GM21717 (cell line): ENCODE results near the gene FZD4.
A peak's percentile ranks its signal among the peaks of the same experiment; 100 is the strongest.
"Not testable (repeated sequence)": the region's sequence is repeated elsewhere in the genome, so short reads cannot be mapped to it uniquely, and the experiment has no call there.

Source experiments
- ATAC-seq: cut with Tn5 transposase; IDR thresholded peaks from one replicate; pipeline ENCODE4 v1.9.1; 2021; ENCODE audit warnings: mild to moderate bottlenecking, moderate library complexity; ENCODE audit not compliant: unreplicated experiment

Gene FZD4

GRCh38 chr11:86955361-86956120, at the start of gene FZD4:
FZD4 (minus strand) TSS chr11:86955395; CDS start chr11:86955085, 310 bp downstream.
- peak; percentile 92 for ATAC-seq

- not testable (repeated sequence) for ATAC-seq
These were observed 49.1 kb upstream of the FZD4 start for GRCh38 chr11:87004281-87004680.

DNA sequence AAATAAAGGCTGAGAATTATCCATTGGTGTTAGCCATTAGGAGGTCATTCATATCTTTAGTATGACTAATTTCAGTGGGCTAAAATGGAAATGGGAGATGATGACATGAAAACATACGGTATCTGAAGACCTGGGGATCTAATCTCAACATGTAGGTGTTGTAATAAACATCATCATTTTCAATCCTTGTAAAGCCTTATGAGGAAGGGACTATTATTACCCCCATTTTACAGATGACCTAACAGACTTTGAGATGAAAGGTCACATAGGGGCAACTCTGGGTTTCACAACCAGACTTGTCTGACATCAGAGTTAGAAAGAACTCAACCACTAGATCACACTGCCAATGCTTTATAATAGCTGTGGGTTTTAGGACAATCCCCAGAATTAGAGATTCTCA, 47.7 kb upstream of the FZD4 start:
- no peak for ATAC-seq

DNA sequence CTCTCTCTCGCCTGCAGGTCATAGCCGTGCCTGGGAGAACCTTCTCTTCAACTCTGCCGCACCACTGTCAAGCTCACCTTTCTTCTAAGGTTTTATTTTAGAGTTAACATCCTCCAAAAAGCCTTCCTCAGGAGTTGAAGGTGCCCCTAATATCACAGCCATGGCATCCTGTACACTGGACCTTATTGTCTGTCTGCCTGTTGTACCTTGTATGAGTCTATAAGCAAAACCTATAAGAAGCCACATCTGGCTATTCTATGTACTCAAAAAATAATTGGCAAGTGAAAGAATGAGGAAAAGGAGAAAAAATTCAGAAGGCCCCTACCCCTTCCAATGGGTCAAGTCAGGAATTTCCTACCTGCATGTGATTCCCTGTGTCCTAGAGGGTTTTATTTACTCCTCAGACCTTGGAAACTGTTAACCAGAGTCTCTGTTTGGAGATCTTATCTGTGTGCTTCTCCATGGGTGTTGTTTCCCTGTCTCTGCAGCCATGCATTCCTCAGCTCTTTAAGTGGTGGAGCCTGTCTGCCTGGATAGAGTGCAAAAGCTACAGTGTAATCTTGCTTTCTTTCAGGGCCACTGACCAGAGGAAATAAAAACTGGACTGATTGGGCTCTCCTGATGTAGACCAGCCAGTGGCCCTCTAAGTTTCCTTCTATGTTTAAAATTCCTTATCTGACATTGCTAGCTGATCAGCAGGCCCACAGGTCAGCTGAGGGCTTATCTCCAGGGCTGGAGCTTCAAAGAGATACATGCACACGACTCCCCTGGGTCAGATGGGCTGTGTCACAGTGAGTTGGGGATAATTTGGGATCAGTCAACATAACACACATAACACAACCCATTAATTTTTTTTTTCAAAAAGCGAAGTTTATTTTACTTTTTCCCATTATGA, 44.9 kb upstream of the FZD4 start:
- ATAC-seq: no peak

DNA sequence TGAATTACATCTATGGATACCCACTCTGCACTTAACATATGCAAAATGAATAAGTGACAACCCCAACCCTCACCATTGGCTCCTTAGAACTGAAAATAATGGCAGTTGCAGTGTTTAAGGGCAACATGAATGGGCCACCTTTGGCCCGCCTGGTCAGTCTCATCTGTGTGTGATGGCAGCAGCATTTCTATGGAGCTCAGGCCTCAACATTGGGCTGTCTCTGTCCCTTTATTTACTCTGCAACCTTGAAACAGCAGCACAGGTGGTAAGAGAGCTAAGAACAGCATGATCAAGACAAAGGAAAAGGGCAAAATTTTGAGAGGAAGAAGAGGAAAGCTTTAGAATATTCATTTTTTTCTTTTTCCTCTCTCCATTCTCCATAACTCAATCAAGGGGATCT, 44.2 kb upstream of the FZD4 start:
- ATAC-seq: no peak

GRCh38 chr11:86996953-86997570, 41.9 kb upstream of the FZD4 start:
- ATAC-seq: no peak

- ATAC-seq: no peak
These were observed 37.8 kb upstream of the FZD4 start for GRCh38 chr11:86993031-86993430.

- not testable (repeated sequence) for ATAC-seq
These were observed 37.1 kb upstream of the FZD4 start for GRCh38 chr11:86992340-86992739.

DNA sequence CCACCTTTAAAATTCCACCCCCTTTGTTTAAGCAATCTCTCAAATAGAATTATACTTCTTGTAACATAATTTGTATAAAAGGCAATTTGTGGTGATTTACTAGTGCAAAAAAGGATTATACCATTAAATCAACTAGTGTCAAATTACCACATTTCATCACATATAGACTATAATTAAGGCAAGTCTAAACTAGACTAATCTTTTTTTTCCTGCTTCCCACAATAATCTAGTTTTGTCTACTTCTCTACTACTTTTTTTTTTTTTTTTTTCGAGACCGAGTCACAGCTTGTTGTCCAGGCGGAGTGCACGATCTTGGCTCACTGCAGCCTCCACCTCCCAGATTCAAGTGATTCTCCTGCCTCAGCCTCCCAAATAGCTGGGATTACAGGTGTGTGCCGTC, 36.1 kb upstream of the FZD4 start:
- ATAC-seq: no peak

DNA sequence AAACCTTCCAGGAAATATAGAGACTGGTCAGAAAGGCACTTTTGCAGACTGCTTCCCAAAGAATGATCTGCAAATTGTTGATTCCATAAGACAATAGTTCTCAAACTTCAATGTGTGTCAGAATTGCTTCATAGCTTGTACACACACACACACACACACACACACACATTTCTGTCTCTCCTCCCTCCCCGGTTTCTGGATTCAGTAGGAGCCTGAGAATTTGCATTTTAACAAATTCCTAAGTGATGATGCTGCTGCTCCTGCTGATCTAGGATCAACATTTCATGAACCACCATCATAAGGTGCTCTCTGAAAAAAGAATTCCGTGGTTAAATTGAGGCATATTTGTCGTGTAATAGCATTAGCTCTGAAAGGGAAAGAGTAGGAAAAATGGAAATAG, 35.3 kb upstream of the FZD4 start:
- no peak for ATAC-seq

- ATAC-seq: no peak
These were observed 34.8 kb upstream of the FZD4 start for GRCh38 chr11:86990031-86990430.

- no peak for ATAC-seq
These were observed 33.2 kb upstream of the FZD4 start for GRCh38 chr11:86988351-86988881.

GRCh38 chr11:86987679-86988078, 32.5 kb upstream of the FZD4 start:
- no peak for ATAC-seq

DNA sequence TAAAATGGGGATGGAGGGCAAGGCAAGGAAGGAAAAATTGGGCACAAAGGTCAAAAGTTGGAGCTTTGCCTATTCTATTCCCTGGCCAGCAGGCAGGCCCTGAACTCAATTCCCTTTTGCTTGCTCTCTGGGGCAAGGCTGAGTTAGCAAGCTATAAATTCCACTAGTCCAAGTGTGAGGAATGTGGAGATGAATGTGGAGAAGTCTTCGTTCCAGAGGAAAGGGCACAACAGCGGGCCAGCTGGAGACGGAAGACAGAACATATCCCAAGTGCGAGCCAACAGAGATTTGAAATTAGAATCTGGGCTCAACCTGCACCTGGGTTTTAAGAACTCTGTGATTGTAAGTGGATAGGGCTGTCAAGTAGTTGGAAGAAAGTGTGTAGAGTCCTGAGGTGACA, 29.5 kb upstream of the FZD4 start:
- ATAC-seq: no peak

GRCh38 chr11:86983021-86983488, 27.9 kb upstream of the FZD4 start:
- no peak for ATAC-seq

DNA sequence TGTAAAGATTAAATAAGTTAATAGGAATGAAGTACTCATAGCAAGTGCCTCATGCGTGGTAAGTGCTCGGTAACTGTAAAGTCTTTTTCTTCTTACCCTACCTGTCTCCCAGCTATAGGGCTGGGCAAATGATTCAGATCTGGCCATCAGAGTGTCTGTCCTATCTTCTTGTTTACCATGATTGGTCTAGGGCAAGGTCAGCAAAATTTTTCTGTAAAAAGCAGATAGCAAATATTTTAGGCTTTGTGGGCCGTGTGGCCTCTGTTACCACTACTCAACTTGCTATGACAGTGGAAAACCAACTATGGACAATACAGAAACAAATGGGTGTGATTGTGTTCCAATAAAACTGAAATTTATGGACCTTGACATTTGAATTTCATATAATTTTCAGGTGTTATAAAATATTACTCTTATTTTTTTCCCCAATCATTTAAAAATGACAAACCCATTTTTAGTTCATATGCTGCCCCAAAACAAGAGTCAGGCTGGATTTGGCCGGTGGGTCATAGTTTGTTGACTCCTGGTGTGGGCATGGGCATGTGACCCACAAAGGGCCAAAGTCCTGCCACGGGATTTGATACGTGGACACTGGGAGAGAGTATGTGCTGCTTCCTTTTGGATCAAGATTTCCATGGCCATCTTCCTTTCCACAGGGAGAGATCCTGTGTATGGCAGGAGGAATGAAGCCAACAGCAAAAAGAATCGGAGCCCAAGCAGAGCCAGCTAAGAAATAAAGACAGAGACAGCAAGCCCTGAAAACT, 26.8 kb upstream of the FZD4 start:
- no peak for ATAC-seq

DNA sequence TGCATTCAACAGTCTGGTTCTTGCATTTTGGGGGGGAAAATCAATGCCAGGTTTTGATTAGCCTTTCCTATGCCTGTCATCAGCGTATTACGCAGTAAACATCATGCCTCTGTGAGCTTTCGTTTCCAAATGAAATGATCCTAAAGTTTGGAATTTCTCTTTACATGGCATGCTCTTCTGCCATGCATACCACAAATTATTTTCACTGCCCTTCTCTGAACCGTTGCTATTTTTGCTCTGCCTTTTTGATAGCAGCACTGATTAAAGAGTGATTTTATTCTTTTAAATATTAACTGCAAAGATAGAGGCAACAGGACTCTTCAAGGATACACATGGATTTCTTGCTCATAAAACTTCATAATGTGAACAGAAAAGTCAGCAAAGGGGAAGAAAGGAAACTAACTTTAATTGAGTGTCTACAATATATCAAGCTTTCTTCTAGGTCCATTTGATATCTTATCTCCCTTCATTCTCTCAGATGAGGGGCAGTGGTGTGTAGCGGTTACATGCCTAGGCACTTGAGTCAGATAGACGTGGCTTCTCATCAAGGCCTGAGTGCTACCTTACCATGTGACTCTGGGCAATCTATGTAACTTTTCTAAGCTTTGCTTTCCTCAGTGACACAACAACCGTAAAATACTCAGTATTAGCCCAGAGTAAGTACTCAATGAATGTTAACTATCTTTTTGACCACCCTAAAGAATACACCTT, 25.0 kb upstream of the FZD4 start:
- no peak for ATAC-seq

GRCh38 chr11:86978756-86979608, 23.8 kb upstream of the FZD4 start:
- ATAC-seq: peak; percentile 58

DNA sequence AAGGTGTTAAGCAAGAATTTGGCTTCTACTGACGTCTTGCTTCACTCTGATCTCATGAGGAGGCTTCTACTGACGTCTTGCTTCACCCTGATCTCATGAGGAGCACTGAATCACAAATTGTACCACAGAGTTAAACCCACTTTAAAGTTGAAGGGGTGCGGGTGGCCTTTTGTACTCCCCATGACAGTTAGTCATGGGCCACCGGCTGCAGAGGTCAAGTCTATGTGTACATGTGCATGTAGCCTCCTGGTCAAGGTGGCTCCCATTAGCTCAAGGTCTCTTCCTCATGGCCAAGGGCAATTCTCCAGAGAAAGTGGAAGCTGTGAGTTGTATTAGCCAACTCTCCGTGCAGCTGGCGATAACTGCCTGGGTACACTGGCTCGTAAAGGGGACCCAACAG, 23.1 kb upstream of the FZD4 start:
- no peak for ATAC-seq
